ENCODE data around the gene RTEL1. TPM values are rescaled to one million over a fixed set of nuclear protein-coding genes. Genes with fewer than 3 reads are reported as not detected.

Gene RTEL1
- polyA plus RNA-seq, 1 of the 3 experiments (the other 2 are of a cell fraction): 9.9 TPM

DNA sequence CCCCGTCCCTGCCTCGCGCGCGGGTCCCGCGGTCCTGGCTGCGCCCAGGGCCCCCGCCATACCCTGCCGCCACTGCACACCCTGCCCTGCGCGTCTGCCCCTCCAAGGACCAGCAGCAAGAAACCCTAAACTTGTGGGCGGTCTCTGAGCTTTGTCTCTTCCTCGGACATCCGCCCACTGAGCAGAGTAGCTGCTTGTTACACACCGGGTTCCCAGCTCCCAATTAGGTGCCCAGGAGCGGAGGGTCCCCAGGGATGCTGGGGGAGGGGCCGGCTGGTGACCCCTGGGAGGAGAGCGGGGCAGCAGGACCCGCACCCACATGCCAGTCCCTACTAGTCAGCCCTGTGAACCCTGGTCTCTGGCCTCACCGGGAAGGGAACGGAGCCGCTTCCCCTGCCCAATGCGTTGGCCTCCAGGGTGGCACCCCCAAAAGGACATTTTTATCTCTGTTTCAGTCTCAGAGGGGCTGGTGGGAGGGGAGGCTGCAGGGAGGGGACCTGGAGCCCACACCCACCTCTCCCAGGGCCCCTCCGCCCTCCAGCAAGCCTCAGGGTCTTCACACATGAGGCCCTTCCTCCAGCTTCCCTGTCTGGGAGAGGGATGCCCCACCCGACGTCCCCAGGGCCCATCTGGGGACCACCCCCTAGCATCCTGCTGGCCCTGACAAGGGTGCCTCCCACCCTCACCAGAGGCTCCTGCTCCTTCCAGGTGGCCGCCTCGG, 15.4 kb upstream of the RTEL1 start:
- peaks cover 0 to 11% of the 10 kb centered on the region in 2 experiments; a peak in 1 of 4 replicates for H3K4me1 ChIP-seq (ENCODE audit: control insufficient read depth in 1 of 2, insufficient read depth in 2 of 2, low read depth in 1 of 2, low read length in 1 of 2)
- H2AFZ ChIP-seq (ENCODE audit: low read depth): no peak overlapping the region
- POLR2A ChIA-PET: interaction anchor here (1.6 to 2.3 kb wide), 2 partner anchors 10 to 11 kb away, joined by 4 to 12 read pairs; partner anchors contain the start of gene STMN3
- CTCF ChIA-PET: interaction anchor here (0.9 to 1.9 kb wide), 4 partner anchors 15 to 331 kb away, joined by 3 to 9 read pairs (median 5); partner anchors contain the start of genes GMEB2 and PTK6
- no peaks in the 10 kb centered on the region for H3F3A ChIP-seq (replicated peaks; ENCODE audit: insufficient read depth)
- H3K79me2 ChIP-seq (ENCODE audit: insufficient read depth): 0 out of 2 replicates have a peak, but pooled peaks cover 4% of the 10 kb centered on the region
- no peak for DNase-seq
- H3K4me3 ChIP-seq (ENCODE audit: low read depth in 2 of 2, low read length in 1 of 2): peak overlapping the region in 1 of 2 experiments; percentile 44; a peak in 2 of 4 replicates
- H3K36me3 ChIP-seq (replicated peaks in 1 of 2; ENCODE audit: control insufficient read depth in 1 of 2, insufficient read depth in 2 of 2, low read length in 1 of 2): no peaks in the 10 kb centered on the region
- no peak overlapping the region for H3K27ac ChIP-seq (ENCODE audit: low read depth in 2 of 2, low read length in 1 of 2)
- WGBS (ENCODE audit: low lambda C conversion rate): 80% methylated on average over 8 of the region's 29 CpGs
- H4K20me1 ChIP-seq (ENCODE audit: insufficient read depth): peaks cover 10% of the 10 kb centered on the region; the same call in 1 of the 2 replicates
- no peaks in the 10 kb centered on the region for H3K27me3 ChIP-seq (ENCODE audit: insufficient read depth)
- H3K9me3 ChIP-seq: no peaks in the 10 kb centered on the region
- H3K9ac ChIP-seq: no peak overlapping the region
- no peaks in the 10 kb centered on the region for H3K9me2 ChIP-seq
- TF ChIP-seq FOSL2 (IDR thresholded peaks at IDR 0.05; ENCODE audit: borderline replicate concordance, low read depth) (no peak), TEAD4 (IDR thresholded peaks at IDR 0.05; ENCODE audit: borderline replicate concordance, insufficient read depth) (no peak)
- H3K4me2 ChIP-seq: no peak overlapping the region

DNA sequence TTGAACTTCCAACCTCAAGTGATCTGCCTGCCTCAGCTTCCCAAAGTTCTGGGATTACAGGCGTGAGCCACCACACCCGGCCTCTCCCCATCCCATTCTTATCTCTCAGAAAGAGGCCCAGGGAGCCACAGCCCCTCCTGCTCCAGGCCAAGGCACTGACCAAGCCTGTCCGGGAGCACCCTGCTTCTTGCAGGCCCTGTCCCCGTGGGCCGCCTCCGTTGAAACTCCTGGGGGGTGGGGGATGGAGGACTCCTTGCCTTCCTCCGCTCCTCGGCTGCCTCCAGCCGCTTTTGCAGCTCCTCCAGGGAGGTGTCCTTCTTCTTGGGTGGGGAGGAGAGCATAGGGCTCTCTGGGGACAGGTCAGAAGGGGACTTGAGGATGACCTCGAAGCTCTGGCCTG, 14.6 kb upstream of the RTEL1 start:
- H3K27ac ChIP-seq (ENCODE audit: low read depth in 2 of 2, low read length in 1 of 2): no peak overlapping the region
- 94% methylated on average over 6 of the region's 10 CpGs for WGBS (ENCODE audit: low lambda C conversion rate)
- H4K20me1 ChIP-seq (ENCODE audit: insufficient read depth): peaks cover 16% of the 10 kb centered on the region
- TF ChIP-seq USF1 (IDR thresholded peaks at IDR 0.05; ENCODE audit: borderline replicate concordance, low read depth): no peak
- no peak for TF ChIP-seq NRF1 (IDR thresholded peaks at IDR 0.05; ENCODE audit: low read depth, low read length)
- TF ChIP-seq TAF1 (IDR thresholded peaks at IDR 0.05; ENCODE audit: borderline replicate concordance, low read depth, low read length): no peak
- TF ChIP-seq TCF12 (IDR thresholded peaks at IDR 0.05): no peak
- no peak for TF ChIP-seq FOXM1 (IDR thresholded peaks at IDR 0.05; ENCODE audit: low read depth)
- no peak for TF ChIP-seq ELF1 (IDR thresholded peaks at IDR 0.05)
- no peak for TF ChIP-seq RFX5 (IDR thresholded peaks at IDR 0.05; ENCODE audit: low read length)
- no peaks in the 10 kb centered on the region for H3K9me3 ChIP-seq
- no peaks in the 10 kb centered on the region for H3F3A ChIP-seq (replicated peaks; ENCODE audit: insufficient read depth)
- H3K4me2 ChIP-seq: no peak overlapping the region
- H2AFZ ChIP-seq (ENCODE audit: low read depth): no peak overlapping the region
- DNase-seq: no peak
- CTCF ChIA-PET: interaction anchor here (1.9 kb wide), 1 partner anchor 106 kb away, joined by 9 read pairs; the partner anchor contains the start of gene PTK6
- no peaks in the 10 kb centered on the region for H3K27me3 ChIP-seq (ENCODE audit: insufficient read depth)
- H3K79me2 ChIP-seq (ENCODE audit: insufficient read depth): 0 out of 2 replicates have a peak, but pooled peaks cover 4% of the 10 kb centered on the region
- no peaks in the 10 kb centered on the region for H3K36me3 ChIP-seq (replicated peaks in 1 of 2; ENCODE audit: control insufficient read depth in 1 of 2, insufficient read depth in 2 of 2, low read length in 1 of 2)
- no peaks in the 10 kb centered on the region for H3K9me2 ChIP-seq
- H3K4me1 ChIP-seq (ENCODE audit: control insufficient read depth in 1 of 2, insufficient read depth in 2 of 2, low read depth in 1 of 2, low read length in 1 of 2): peaks cover 0 to 11% of the 10 kb centered on the region in 2 experiments; a peak in 1 of 4 replicates
- POLR2A ChIA-PET: interaction anchor here (1.0 to 2.3 kb wide), 2 partner anchors 9 to 10 kb away, joined by 3 to 12 read pairs; partner anchors contain the start of gene STMN3
- no peak overlapping the region for H3K4me3 ChIP-seq (ENCODE audit: low read depth in 2 of 2, low read length in 1 of 2)
- no peak overlapping the region for H3K9ac ChIP-seq

- Histone ChIP-seq H3K4me1 (ENCODE audit: control insufficient read depth in 1 of 2, insufficient read depth in 2 of 2, low read depth in 1 of 2, low read length in 1 of 2) (peaks cover 0 to 11% of the 10 kb centered on the region in 2 experiments; a peak in 1 of 4 replicates), H3K4me3 (ENCODE audit: low read depth in 2 of 2, low read length in 1 of 2) (no peak overlapping the region), H3K27me3 (ENCODE audit: insufficient read depth) (no peaks in the 10 kb centered on the region), H3K27ac (ENCODE audit: low read depth in 2 of 2, low read length in 1 of 2) (no peak overlapping the region), H3K9me3 (no peaks in the 10 kb centered on the region), H3K79me2 (ENCODE audit: insufficient read depth) (peaks cover 4% of the 10 kb centered on the region; the same call in 1 of the 2 replicates), H3K36me3 (replicated peaks in 1 of 2; ENCODE audit: control insufficient read depth in 1 of 2, insufficient read depth in 2 of 2, low read length in 1 of 2) (no peaks in the 10 kb centered on the region), H3F3A (replicated peaks; ENCODE audit: insufficient read depth) (no peaks in the 10 kb centered on the region), H3K4me2 (no peak overlapping the region), H3K9me2 (no peaks in the 10 kb centered on the region), H4K20me1 (ENCODE audit: insufficient read depth) (peaks cover 19% of the 10 kb centered on the region), H3K9ac (no peak overlapping the region), H2AFZ (ENCODE audit: low read depth) (no peak overlapping the region)
- ChIA-PET CTCF (interaction anchor here (1.9 kb wide), 1 partner anchor 106 kb away, joined by 9 read pairs; the partner anchor contains the start of gene PTK6), POLR2A (interaction anchor here (1.0 kb wide), 1 partner anchor 8 kb away, joined by 3 read pairs; no protein-coding TSS in a partner anchor)
- TF ChIP-seq TAF1 (IDR thresholded peaks at IDR 0.05; ENCODE audit: borderline replicate concordance, low read depth, low read length) (no peak), FOXJ3 (CRISPR knock-in tag; IDR thresholded peaks at IDR 0.05) (no peak), NRF1 (IDR thresholded peaks at IDR 0.05; ENCODE audit: low read depth, low read length) (no peak), CTCF (IDR thresholded peaks at IDR 0.05) (no peak), NFIC (IDR thresholded peaks at IDR 0.05; ENCODE audit: borderline replicate concordance) (no peak)
- 95% methylated on average over 11 of the region's 15 CpGs for WGBS (ENCODE audit: low lambda C conversion rate)
- DNase-seq: no peak
Measured at GRCh38 chr20:63643946-63644345, 14.2 kb upstream of the RTEL1 start.

Measured in SK-N-SH (cell line).